Testis (tissue), 2 donors: ENCODE data around the gene CCL26.

ENCODE experiments used
- CTCF ChIP-seq, 3 experiments: fragments of 450-650 bp in 2 of 3; fragments of 200-600 bp in 1 of 3; sonication (generic) in 1 of 3; IDR thresholded peaks; one replicate each; pipeline ENCODE4 v1.5.1; 2016 to 2019; ENCODE audit warnings: antibody characterized with exemption in 3 of 3, mild to moderate bottlenecking in 2 of 3, moderate library complexity in 1 of 3
- POLR2A ChIP-seq: fragments of 450-650 bp; IDR thresholded peaks from one replicate; pipeline ENCODE4 v1.6.1; 2017; ENCODE audit warnings: antibody characterized with exemption, mild to moderate bottlenecking, moderate library complexity

- no peak for TF ChIP-seq CTCF (IDR thresholded peaks at IDR 0.05)
- no peak for TF ChIP-seq POLR2A
These were observed 39.0 kb downstream of the CCL26 start for GRCh38 chr7:75732764-75733630.
